GM19455 (cell line): ENCODE results near the gene KCNIP4.
A peak's percentile ranks its signal among the peaks of the same experiment; 100 is the strongest.
"Not testable (repeated sequence)": the region's sequence is repeated elsewhere in the genome, so short reads cannot be mapped to it uniquely, and the experiment has no call there.

Source experiments
- ATAC-seq: cut with Tn5 transposase; IDR thresholded peaks from one replicate; pipeline ENCODE4 v1.9.1; 2021; ENCODE audit not compliant: unreplicated experiment

The KCNIP4 gene

GRCh38 chr4:20813700-20814099 is 1134.9 kb downstream of the KCNIP4 start:
- ATAC-seq: no peak

- ATAC-seq: no peak
These were observed 1138.8 kb downstream of the KCNIP4 start for GRCh38 chr4:20809812-20810211.

GRCh38 chr4:20805716-20806115 is 1142.9 kb downstream of the KCNIP4 start:
- ATAC-seq: no peak

- ATAC-seq: no peak
These were observed 1160.5 kb downstream of the KCNIP4 start for GRCh38 chr4:20787940-20788665.

- ATAC-seq: not testable (repeated sequence)
These were observed 1165.4 kb downstream of the KCNIP4 start for GRCh38 chr4:20783134-20783533.

- ATAC-seq: no peak
These were observed 1169.7 kb downstream of the KCNIP4 start for GRCh38 chr4:20778896-20779295.

GRCh38 chr4:20773144-20773997 is 1175.2 kb downstream of the KCNIP4 start:
- ATAC-seq: no peak

GRCh38 chr4:20764366-20764992 is 1184.1 kb downstream of the KCNIP4 start:
- ATAC-seq: no peak

GRCh38 chr4:20761826-20762225 is 1186.7 kb downstream of the KCNIP4 start:
- no peak for ATAC-seq

- ATAC-seq: no peak
These were observed 1187.2 kb downstream of the KCNIP4 start for GRCh38 chr4:20761382-20761781.

GRCh38 chr4:20760053-20760452 is 1188.5 kb downstream of the KCNIP4 start:
- ATAC-seq: no peak

- no peak for ATAC-seq
These were observed 1194.5 kb downstream of the KCNIP4 start for GRCh38 chr4:20754036-20754435.

GRCh38 chr4:20752641-20753040 is 1195.9 kb downstream of the KCNIP4 start:
- ATAC-seq: no peak

- not testable (repeated sequence) for ATAC-seq
These were observed 1202.6 kb downstream of the KCNIP4 start for GRCh38 chr4:20746000-20746399.

- ATAC-seq: no peak
These were observed 1212.6 kb downstream of the KCNIP4 start for GRCh38 chr4:20735931-20736330.

GRCh38 chr4:20724915-20725314 is 1223.7 kb downstream of the KCNIP4 start:
- ATAC-seq: no peak

- ATAC-seq: no peak
These were observed 1225.1 kb downstream of the KCNIP4 start for GRCh38 chr4:20723463-20723862.

GRCh38 chr4:20723019-20723418 is 1225.6 kb downstream of the KCNIP4 start:
- ATAC-seq: no peak

GRCh38 chr4:20711335-20711734 is 1237.2 kb downstream of the KCNIP4 start:
- no peak for ATAC-seq

GRCh38 chr4:20700007-20700761 is 1248.4 kb downstream of the KCNIP4 start, which contains the start of gene PACRGL:
Gene PACRGL (plus strand): TSS chr4:20700458. CDS start chr4:20704482, 4,024 bp downstream.
- peak; percentile 100 for ATAC-seq

GRCh38 chr4:20698820-20699219 is 1249.8 kb downstream of the KCNIP4 start:
- ATAC-seq: no peak
